NCI-H1436 treated with DMSO at 0.1 percent for 48 hours (cell line): ENCODE results near the gene RNF4.
"Not testable (repeated sequence)": the region's sequence is repeated elsewhere in the genome, so short reads cannot be mapped to it uniquely, and the experiment has no call there.

Source experiments
- DNase-seq: peaks from one replicate; lab custom pipeline; 2025; lab: John Stamatoyannopoulos, UW

The RNF4 gene

GRCh38 chr4:2534904-2535375 is 66.0 kb downstream of the RNF4 start:
- DNase-seq, result no peak

DNA sequence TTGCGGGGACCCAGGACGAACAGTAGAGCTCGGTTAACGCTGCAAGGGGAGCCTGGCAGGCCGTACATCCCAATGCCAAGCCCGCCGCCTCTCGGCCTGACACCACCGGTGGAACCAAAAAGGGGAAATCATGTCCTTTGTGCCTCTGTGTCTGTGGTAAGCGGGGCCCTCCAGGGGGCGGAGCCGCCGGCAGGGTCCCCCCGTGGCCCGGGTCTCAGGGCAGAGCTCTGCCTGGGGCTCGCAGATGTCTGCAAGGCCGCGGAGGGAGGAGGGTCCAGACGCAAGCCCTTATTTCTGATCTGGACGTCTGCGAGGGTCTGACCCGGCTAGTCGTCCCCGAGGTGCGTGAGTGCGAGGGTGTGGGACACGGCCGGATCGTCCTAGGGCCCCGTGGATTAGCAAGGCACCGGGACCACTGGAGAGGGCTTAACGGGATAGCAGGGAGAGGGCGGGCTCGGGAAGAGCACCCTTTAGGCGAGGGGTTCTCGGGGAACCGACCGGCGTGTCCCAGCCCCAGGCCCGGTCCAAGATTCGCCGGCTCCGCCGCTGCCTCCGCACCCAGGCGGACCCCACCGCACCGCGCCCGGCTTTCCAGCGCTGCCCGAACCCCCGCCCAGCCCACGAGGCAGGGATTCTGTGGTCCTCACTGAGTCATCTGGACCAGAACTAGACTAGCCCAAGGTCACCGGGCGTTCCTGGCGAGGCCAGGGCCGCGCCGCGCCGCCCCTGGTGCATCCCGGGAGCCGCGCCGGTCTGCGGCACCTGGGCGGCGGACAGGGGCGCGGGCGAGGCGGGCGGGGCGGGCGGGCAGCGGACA is 66.7 kb downstream of the RNF4 start:
- DNase-seq, result no peak

GRCh38 chr4:2536193-2537010 is 67.5 kb downstream of the RNF4 start, which contains the start of gene FAM193A:
FAM193A (plus strand) TSS chr4:2536647; CDS start chr4:2536916, 269 bp downstream.
- DNase-seq, result peak; percentile 78

DNA sequence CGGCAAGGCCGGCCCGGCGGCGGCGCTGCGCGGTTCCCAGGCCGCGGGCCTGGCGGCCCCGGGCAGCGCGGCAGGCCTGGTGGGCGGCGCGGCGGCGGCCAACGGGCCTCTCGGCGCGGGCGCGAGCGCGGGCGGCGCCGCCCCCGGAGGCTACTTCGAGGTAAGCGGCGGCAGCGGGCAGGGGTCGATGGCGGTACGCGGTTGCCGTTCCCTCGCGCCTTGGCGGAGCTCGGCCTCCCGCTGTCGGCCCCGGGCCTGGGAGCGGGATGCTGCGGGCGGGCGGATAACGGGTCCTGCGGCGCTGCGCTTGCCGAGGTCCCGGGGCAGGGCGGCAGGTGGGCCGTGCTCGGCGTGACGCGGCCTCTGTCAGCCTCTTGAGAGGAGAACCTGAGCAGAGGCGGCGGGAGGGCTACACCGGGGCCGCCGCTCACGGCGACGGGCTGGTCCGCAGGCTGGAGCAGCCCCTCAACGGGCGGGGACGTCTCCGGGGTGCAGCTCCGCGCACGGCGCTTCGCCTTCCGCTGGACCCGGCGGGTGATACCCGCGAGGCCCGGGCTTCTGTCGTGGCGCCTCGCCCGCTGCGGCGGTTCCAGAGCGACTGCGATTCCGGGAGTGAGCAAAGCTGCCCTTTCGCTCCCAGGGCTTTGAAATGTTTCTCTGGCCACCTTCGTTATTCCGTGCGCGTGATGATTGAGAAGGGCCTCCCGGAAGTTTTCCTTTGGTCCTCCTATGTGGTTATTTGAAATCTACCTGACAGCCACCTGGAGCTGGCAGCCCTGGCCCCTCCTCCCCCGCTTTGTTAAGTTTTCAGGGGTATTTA is 68.3 kb downstream of the RNF4 start:
- no peak for DNase-seq

GRCh38 chr4:2543580-2544191 is 74.8 kb downstream of the RNF4 start:
- not testable (repeated sequence) for DNase-seq

- DNase-seq, result no peak
These were observed 76.6 kb downstream of the RNF4 start for GRCh38 chr4:2545321-2546013.

DNA sequence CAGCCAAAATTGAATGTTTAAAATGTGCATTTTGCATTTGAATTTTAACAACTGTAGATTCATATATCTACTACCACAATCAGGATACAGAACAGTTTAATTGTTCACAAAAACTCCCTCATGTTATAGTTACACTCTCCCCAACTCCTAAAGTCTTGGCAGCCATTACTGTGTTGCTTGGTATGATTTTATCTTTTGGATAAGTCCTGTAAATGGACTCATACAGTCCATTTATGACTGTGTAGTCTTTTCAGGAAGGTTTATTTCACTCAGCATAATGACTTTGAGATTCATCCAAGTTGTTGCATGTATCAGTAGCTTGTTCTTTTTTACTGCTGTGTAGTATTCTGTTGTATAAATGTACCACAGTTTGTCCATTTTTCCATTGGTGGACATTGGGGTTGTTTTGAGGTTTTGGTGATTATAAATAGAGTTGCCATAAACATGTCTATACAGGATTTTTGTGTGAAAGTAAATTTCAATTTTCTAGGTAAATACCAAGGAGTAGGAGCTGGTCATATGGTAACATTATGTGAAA is 77.4 kb downstream of the RNF4 start:
- DNase-seq, result no peak

- not testable (repeated sequence) for DNase-seq
These were observed 78.2 kb downstream of the RNF4 start for GRCh38 chr4:2546961-2547691.

GRCh38 chr4:2551118-2551517 is 82.2 kb downstream of the RNF4 start:
- DNase-seq, result no peak

- DNase-seq, result no peak
These were observed 83.9 kb downstream of the RNF4 start for GRCh38 chr4:2552806-2553205.

GRCh38 chr4:2558301-2558700 is 89.4 kb downstream of the RNF4 start:
- no peak for DNase-seq

DNA sequence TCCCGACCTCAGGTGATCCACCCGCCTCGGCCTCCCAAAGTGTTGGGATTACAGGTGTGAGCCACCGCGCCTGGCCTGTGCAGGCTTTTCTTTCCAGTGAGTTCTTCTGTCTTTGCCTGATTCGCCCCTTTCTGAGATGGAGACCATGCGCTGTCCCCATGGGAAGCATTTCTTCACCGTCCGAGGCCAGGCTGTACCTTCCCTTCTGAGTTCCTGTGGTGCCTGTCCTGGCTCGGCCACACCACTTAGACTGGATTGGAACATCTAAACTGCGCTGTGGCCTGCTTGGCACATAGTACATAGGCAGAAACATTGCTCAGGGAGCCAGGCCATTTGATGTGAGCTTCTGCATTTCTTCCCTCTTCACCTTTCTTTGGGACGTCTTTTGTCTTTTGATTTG is 91.3 kb downstream of the RNF4 start:
- DNase-seq, result no peak
